Heart left ventricle (tissue), 13 donors: ENCODE results near the gene NCAM1.

Experiments
- CTCF ChIP-seq, 12 donors: fragments of 200-600 bp; sonication (generic) in 4 of 12; IDR thresholded peaks; one replicate each; pipeline versions ENCODE4 v1.5.0 to v1.8.0; 2018 to 2022; ENCODE audit warnings: antibody characterized with exemption in 12 of 12, mild to moderate bottlenecking in 5 of 12
- POLR2A ChIP-seq, 2 donors: fragments of 450-650 bp; IDR thresholded peaks; one replicate each; pipeline ENCODE4 v1.6.1; 2017; ENCODE audit warnings: antibody characterized with exemption in 2 of 2, mild to moderate bottlenecking in 2 of 2, moderate library complexity in 2 of 2
- donor health status: ischemic (EF 13 %, LVEDD 7.1; RV severe dilation, severe dysfunction).
- donor health status: DM: no; HTN: yes; CAD: no.
- donor health status: DM: no; HTN: no; CAD: no.
- donor health status: ischemic (EF 25% LVEDD 6.9; RV normal size, moderate dysfunction).
- donor health status: ischemic (EF 25% LVEDD 5.7; RV mildly dilated, moderate dysfunction).
- donor health status: ischemic (EF 35%, LVEDD 5.7; RV mildly dilated, moderate dysfunction).
- donor health status: nonischemic (EF 11% LVEDD 7.7; RV severe dilation, severe dysfunction).
- donor health status: DM: yes; HTN: yes; CAD: no.
- donor health status: PGD.
- donor health status: ischemic (EF 29% LVEDD 5.4; RV normal size, mild dysfunction).
- donor health status: nonischemic (EF 23%, LVEDD 6.1; RV moderate dilation, normal function).

- TF ChIP-seq CTCF (IDR thresholded peaks at IDR 0.05) (no peak), POLR2A (IDR thresholded peaks at IDR 0.05) (no peak)
Observed at GRCh38 chr11:113204280-113204679, 243.1 kb downstream of the NCAM1 start.
